ENCODE measurements around the gene CTIF.

CTIF gene

GRCh38 chr18:48781163-48781987, 242.5 kb downstream of the CTIF start:
- no peak overlapping the region for H3K27ac ChIP-seq
- TF ChIP-seq ZFX (IDR thresholded peaks at IDR 0.05; ENCODE audit: borderline replicate concordance), result no peak

GRCh38 chr18:48781988-48782363, 243.1 kb downstream of the CTIF start:
- TF ChIP-seq CTCF (IDR thresholded peaks at IDR 0.05), result no peak

GRCh38 chr18:48782381-48782861, 243.6 kb downstream of the CTIF start:
- TF ChIP-seq CTCF (IDR thresholded peaks at IDR 0.05) (no peak), ZFX (IDR thresholded peaks at IDR 0.05; ENCODE audit: borderline replicate concordance) (no peak)
- H3K27ac ChIP-seq, result no peak overlapping the region

More at GRCh38 chr18:48781988-48782363, 243.1 kb downstream of the CTIF start:
- no peak overlapping the region for H3K27ac ChIP-seq

- TF ChIP-seq CTCF (IDR thresholded peaks at IDR 0.05), result no peak
- TF ChIP-seq ZFX (IDR thresholded peaks at IDR 0.05; ENCODE audit: borderline replicate concordance), result no peak
- no peak overlapping the region for H3K27ac ChIP-seq
These were observed 245.0 kb downstream of the CTIF start for GRCh38 chr18:48783616-48784520.

GRCh38 chr18:48784656-48785055, 245.8 kb downstream of the CTIF start:
- TF ChIP-seq CTCF (IDR thresholded peaks at IDR 0.05) (no peak), ZFX (IDR thresholded peaks at IDR 0.05; ENCODE audit: borderline replicate concordance) (no peak)
- no peak overlapping the region for H3K27ac ChIP-seq

- H3K27ac ChIP-seq, result no peak overlapping the region
- TF ChIP-seq ZFX (IDR thresholded peaks at IDR 0.05; ENCODE audit: borderline replicate concordance) (no peak), CTCF (IDR thresholded peaks at IDR 0.05) (no peak)
These were observed 246.3 kb downstream of the CTIF start for GRCh38 chr18:48785091-48785614.

DNA sequence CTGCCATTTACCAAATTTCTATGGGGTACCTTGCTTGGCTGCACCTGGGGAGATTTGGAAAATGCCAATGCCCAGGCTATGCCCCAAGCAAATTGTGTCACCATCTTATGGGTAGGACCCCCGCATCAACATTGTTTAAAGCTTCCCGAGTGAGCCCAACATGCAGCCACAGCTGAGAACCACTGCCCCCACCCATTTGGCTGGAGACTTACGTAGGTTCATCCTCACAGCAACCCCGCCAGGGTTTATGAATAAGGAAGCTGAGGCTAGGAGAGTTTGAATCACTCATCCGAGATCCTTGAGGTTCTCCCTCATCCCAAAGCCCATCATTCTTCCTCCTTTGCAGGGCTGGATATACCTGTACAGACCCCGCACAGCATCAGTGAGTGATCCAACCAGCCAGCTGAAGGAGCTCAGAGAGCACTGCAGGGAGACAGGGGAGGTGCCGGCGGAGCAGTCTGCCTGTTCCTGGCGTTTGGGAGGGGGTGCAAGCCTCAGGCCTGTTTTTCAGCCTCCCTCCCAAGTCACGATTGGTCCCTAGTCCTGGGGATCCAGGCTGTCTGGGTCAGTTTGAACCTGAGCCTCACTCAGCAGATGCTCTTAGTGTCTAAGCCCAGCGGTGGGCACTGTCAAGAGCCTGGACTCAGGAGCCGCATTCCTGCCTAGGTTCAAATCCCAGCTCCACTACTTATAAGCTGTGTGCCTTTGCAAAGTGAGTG, 247.1 kb downstream of the CTIF start:
- H3K27ac ChIP-seq, result no peak overlapping the region
- TF ChIP-seq ZFX (IDR thresholded peaks at IDR 0.05; ENCODE audit: borderline replicate concordance) (no peak), CTCF (IDR thresholded peaks at IDR 0.05) (no peak)

Measured in 22Rv1 (cell line).